ENCODE measurements around the gene PHACTR3.

Gene PHACTR3

DNA sequence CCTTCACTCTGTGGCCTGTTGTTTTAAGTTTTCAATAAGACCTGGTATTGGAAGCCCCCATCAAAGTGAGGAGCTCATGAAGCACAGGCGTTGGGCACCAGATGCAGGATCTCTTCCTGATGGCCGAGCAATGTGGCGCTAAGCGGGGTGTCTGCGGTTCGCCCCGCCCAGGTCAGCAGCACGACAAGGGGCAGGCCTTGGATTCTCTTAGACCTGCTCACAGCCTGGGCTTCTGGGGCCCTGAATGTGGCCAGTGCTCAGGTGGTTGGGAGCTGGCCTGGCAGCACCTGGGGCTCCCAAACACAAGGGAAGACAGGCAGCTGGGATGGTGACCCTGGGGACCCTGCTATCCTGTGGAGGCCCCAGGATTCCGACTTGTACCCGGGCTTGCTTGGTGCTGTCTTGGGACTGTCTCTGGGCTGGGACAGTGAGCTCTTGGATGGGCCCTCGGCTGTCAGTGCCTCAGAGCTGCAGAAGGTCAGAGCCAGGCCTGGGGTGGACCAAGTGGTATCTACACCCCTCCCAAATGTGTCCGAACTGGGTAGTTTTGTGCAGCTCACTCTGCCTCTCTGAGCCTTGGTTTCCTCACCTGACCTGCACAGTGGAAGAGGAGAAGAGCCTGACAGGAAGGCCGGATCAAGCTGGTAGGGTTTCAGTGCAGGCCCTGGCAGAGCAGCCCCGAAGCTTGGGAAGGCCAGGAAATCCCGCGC lies 69.1 kb downstream of the PHACTR3 start:
- TF ChIP-seq, protein P1, sequence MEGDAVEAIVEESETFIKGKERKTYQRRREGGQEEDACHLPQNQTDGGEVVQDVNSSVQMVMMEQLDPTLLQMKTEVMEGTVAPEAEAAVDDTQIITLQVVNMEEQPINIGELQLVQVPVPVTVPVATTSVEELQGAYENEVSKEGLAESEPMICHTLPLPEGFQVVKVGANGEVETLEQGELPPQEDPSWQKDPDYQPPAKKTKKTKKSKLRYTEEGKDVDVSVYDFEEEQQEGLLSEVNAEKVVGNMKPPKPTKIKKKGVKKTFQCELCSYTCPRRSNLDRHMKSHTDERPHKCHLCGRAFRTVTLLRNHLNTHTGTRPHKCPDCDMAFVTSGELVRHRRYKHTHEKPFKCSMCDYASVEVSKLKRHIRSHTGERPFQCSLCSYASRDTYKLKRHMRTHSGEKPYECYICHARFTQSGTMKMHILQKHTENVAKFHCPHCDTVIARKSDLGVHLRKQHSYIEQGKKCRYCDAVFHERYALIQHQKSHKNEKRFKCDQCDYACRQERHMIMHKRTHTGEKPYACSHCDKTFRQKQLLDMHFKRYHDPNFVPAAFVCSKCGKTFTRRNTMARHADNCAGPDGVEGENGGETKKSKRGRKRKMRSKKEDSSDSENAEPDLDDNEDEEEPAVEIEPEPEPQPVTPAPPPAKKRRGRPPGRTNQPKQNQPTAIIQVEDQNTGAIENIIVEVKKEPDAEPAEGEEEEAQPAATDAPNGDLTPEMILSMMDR (IDR thresholded peaks at IDR 0.05; ENCODE audit: low read length), result no peak
- TF ChIP-seq EZH2 (IDR thresholded peaks at IDR 0.05; ENCODE audit: borderline replicate concordance, low read length), result no peak
- Histone ChIP-seq H3K79me2 (ENCODE audit: insufficient read depth, low read length) (no peaks in the 10 kb centered on the region), H3K4me3 (ENCODE audit: low read depth, low read length, poor library complexity, severe bottlenecking) (no peak overlapping the region), H3K4me1 (ENCODE audit: insufficient read depth, low read length, severe bottlenecking) (no peaks in the 10 kb centered on the region), H3K27me3 (ENCODE audit: insufficient read depth, low read length) (no peaks in the 10 kb centered on the region), H3K9me2 (ENCODE audit: low read depth, low read length) (no peaks in the 10 kb centered on the region), H3K9ac (ENCODE audit: low read length) (no peak overlapping the region), H3K4me2 (ENCODE audit: low read length) (no peak overlapping the region), H2AFZ (ENCODE audit: low read length) (no peak overlapping the region), H3K27ac (ENCODE audit: low read depth, low read length, poor library complexity, severe bottlenecking) (no peak overlapping the region), H4K20me1 (ENCODE audit: insufficient read depth, low read length) (no peaks in the 10 kb centered on the region), H3K9me3 (ENCODE audit: low read length) (no peaks in the 10 kb centered on the region), H3K36me3 (ENCODE audit: insufficient read depth, low read length) (no peaks in the 10 kb centered on the region), H3F3A (ENCODE audit: insufficient read depth, low read length) (no peaks in the 10 kb centered on the region)

DNA sequence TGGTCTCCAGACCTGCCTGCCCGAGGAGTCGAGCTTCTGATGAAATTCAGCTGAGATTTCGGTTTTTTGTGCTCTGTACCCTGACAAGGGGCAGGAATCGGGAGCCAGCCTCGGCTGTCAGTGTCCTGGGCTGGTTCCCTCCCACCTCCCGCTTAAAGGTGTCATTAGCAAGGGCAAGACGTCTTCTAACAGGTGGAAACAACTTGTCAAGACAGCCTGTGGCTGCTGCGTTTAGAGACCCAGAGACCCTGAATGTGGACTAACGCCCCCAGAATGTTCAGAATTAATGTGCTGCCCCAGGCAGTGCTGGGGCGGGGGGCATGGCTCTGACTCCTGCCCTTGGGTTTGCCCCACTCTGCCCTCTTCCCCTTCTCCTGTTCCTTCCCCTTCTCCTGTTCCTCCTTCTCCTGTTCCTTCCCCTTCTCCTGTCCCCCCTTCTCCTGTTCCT lies 69.7 kb downstream of the PHACTR3 start:
- H3F3A ChIP-seq (ENCODE audit: insufficient read depth, low read length), result no peaks in the 10 kb centered on the region
- no peaks in the 10 kb centered on the region for H4K20me1 ChIP-seq (ENCODE audit: insufficient read depth, low read length)
- no peaks in the 10 kb centered on the region for H3K27me3 ChIP-seq (ENCODE audit: insufficient read depth, low read length)
- TF ChIP-seq, protein P1 (IDR thresholded peaks at IDR 0.05; ENCODE audit: low read length), result no peak
- no peak for TF ChIP-seq EZH2 (IDR thresholded peaks at IDR 0.05; ENCODE audit: borderline replicate concordance, low read length)
- H2AFZ ChIP-seq (ENCODE audit: low read length), result no peak overlapping the region
- H3K4me3 ChIP-seq (ENCODE audit: low read depth, low read length, poor library complexity, severe bottlenecking), result no peak overlapping the region
- no peak overlapping the region for H3K9ac ChIP-seq (ENCODE audit: low read length)
- H3K4me2 ChIP-seq (ENCODE audit: low read length), result no peak overlapping the region
- H3K27ac ChIP-seq (ENCODE audit: low read depth, low read length, poor library complexity, severe bottlenecking), result no peak overlapping the region
- H3K9me2 ChIP-seq (ENCODE audit: low read depth, low read length), result no peaks in the 10 kb centered on the region
- H3K9me3 ChIP-seq (ENCODE audit: low read length), result no peaks in the 10 kb centered on the region
- no peaks in the 10 kb centered on the region for H3K79me2 ChIP-seq (ENCODE audit: insufficient read depth, low read length)
- H3K36me3 ChIP-seq (ENCODE audit: insufficient read depth, low read length), result no peaks in the 10 kb centered on the region
- no peaks in the 10 kb centered on the region for H3K4me1 ChIP-seq (ENCODE audit: insufficient read depth, low read length, severe bottlenecking)

DNA sequence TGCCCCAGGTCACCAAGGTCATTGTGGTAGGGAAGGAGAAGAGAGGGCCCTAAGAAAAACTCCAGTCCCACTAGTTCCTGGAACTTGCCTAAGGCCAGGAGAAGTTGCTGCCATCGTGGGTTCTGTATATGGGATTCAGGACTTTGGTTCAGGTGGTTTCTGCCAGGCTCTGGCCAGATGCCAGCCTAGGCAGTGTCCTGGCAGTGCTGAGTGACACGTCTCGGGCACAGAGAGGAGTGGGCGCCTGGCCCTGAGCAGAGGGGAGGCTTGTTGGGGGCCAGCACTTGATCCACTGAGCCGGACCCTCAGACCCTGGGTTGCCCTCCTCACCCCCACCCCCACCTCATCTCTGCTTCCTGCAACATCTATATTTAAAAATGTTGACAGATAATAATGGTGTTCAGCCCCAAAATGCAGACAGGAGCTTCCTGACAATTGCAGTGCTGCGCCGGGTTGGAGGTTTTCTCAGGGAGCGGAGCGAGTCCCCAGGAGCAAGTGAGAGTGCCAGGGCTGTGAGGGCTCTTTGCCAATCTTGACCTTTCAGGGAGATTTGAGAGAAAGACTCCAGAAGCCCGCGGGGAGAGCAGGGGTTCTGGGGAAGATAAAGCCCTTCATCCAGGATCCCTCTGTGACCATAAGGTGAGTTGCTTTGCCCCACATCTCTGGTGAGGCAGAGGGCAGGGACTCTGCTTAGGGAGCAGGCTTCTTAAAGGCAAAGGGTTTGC lies 71.9 kb downstream of the PHACTR3 start:
- Histone ChIP-seq H3K9ac (ENCODE audit: low read length) (no peak overlapping the region), H3K4me3 (ENCODE audit: low read depth, low read length, poor library complexity, severe bottlenecking) (no peak overlapping the region), H4K20me1 (ENCODE audit: insufficient read depth, low read length) (no peaks in the 10 kb centered on the region), H3K9me3 (ENCODE audit: low read length) (no peaks in the 10 kb centered on the region), H3K27me3 (ENCODE audit: insufficient read depth, low read length) (no peaks in the 10 kb centered on the region), H2AFZ (ENCODE audit: low read length) (no peak overlapping the region), H3K36me3 (ENCODE audit: insufficient read depth, low read length) (no peaks in the 10 kb centered on the region), H3K9me2 (ENCODE audit: low read depth, low read length) (no peaks in the 10 kb centered on the region), H3F3A (ENCODE audit: insufficient read depth, low read length) (no peaks in the 10 kb centered on the region), H3K27ac (ENCODE audit: low read depth, low read length, poor library complexity, severe bottlenecking) (no peak overlapping the region), H3K4me2 (ENCODE audit: low read length) (no peak overlapping the region), H3K4me1 (ENCODE audit: insufficient read depth, low read length, severe bottlenecking) (no peaks in the 10 kb centered on the region), H3K79me2 (ENCODE audit: insufficient read depth, low read length) (no peaks in the 10 kb centered on the region)
- TF ChIP-seq EZH2 (IDR thresholded peaks at IDR 0.05; ENCODE audit: borderline replicate concordance, low read length), result no peak
- TF ChIP-seq, protein P1 (IDR thresholded peaks at IDR 0.05; ENCODE audit: low read length), result no peak

Measured in OCI-LY1 (cell line).